Measurements from ENCODE around the gene ARHGEF25. TPM values are rescaled to one million over a fixed set of nuclear protein-coding genes. Genes with fewer than 3 reads are reported as not detected.

Gene ARHGEF25
- total RNA-seq, 1 donor from 2014 or later: 2.0 TPM

DNA sequence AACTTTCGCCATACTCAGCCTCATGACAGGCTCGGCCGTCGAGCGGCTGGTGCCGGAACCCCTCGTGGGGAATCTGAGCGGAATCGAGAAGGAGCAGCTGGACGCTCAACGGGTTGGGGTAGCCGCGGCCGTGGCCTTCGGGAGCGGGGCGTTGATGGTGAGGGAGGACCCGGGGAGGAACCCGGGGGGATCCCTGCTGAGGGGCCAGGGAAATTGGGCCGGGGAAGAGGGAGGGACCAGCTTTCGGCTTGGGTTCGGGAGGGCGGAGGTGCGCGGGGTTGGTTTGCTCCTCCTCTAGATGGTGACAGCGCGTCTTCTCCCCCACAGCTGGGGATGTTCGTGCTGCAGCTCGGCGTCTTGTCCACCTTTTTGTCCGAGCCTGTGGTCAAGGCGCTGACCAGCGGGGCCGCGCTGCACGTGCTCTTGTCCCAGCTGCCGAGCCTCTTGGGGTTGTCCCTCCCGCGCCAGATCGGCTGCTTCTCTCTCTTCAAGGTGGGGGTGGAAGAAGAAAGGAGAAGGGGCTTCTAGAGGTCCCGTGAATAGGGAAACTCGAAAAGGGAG is 9.8 kb downstream of the ARHGEF25 start:
- no peak for DNase-seq (ENCODE audit: extremely low read depth, low read depth, low spot score)

DNA sequence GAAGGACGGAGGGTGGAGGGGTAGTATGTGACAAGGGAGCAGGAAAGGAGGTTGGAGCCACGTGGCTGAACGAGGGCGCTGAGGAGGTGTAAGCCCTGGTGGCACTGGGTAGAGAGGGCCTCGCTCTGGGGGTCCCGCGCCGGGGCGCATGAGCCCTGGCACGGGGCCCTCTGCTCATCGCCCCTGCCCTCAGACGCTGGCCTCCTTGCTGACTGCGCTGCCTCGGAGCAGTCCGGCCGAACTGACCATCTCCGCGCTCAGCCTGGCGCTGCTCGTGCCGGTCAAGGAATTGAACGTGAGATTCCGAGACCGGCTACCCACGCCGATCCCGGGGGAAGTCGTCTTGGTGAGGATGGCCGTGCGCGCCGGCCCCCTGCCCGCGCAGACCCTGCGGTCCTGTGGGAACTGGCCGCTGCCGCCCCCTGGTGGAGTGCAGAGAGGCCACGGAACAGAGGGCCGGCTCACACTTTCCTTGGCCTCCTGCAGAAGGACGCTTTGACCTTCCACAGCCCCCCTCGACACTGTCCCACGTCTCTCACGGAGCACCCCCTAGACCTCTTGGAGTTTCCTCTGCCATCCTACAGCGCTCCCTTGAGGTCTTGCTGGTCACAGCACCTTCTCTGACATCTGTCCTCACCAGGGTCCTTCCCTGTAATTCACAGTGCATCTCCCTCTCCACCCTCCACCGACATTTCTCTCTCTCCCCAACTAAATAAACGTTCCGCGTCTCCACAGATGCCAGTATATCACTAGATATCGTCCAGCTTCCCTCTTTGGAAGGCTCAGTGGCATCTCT is 10.5 kb downstream of the ARHGEF25 start:
- DNase-seq (ENCODE audit: extremely low read depth, low read depth, low spot score): no peak

DNA sequence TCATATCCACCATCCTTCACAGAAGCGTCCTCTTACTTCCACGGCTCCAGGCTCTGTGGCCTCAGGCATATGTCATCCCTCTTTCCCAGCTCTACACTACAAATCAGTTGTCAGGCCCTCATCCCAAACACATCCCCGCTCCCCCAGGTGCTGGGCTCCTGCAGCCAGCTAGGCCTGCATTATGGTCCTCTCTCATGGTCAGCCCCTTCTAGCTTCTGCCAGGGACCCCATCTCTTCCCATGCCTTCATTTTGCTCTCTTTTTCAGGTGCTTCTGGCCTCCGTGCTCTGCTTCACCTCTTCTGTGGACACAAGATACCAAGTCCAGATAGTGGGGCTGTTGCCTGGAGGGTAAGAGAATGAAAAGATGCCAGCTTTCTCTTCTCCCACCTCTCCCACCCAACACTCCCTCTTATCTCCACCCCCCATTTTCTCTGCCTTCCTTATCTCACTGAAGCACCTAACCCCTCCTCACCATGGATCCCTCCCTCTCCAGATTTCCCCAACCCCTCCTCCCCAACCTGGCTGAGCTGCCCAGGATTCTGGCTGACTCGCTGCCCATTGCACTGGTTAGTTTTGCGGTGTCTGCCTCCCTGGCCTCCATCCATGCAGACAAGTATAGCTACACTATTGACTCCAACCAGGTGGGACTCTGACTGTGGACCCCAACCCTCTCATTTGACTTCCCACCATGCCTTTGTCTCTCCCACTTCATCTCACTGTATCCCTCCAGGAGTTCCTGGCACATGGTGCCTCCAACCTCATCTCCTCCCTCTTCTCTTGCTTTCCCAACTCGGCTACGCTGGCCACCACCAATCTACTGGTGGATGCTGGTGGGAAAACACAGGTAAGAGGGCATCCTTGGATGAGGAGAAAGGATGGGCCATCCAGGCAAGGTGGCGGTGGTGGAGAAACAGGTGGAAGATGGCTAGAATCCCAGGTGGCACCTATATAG is 11.3 kb downstream of the ARHGEF25 start:
- no peak for DNase-seq (ENCODE audit: extremely low read depth, low read depth, low spot score)

DNA sequence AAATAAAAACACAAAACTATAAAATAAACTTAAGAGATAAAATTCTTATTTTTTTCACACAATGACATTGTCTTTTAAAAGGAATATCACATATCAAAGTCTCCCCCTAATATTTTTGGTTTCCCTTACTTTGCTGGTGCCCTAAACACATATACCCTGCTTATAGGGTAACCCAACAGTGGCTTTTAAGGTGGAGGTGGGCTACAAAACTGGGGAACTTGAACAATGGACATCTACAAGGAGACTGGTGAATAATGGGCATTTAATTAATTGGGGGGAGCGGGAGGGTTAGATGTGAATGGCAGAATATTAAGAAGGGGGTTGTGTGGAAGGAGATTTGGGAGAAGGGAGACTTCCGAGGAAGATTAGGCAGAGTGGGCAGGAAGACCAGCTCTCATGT is 12.2 kb downstream of the ARHGEF25 start:
- no peak for DNase-seq (ENCODE audit: extremely low read depth, low read depth, low spot score)

DNA sequence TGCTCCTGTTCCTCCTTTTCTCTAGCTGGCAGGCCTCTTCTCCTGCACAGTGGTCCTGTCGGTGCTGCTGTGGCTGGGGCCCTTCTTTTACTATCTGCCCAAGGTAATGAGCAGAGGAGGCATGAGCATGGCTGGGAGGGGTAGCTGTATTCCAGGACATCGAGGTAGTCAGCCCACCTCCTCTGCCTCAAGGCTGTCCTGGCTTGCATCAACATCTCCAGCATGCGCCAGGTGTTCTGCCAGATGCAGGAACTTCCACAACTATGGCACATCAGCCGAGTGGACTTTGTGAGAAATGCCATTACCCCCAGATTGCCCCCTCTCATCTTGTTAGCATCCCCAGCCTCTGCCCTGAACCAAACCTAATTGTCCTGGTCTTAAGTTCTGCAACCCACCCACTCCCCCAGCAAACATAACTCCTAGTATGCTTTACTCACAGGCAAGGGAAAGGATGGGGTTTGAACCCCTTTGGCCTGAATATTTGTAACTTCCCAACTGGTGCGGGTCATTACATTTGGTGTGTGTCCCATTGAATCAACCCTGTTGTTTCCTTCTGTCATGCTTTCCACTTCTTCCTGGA is 12.7 kb downstream of the ARHGEF25 start:
- DNase-seq (ENCODE audit: extremely low read depth, low read depth, low spot score): no peak

DNA sequence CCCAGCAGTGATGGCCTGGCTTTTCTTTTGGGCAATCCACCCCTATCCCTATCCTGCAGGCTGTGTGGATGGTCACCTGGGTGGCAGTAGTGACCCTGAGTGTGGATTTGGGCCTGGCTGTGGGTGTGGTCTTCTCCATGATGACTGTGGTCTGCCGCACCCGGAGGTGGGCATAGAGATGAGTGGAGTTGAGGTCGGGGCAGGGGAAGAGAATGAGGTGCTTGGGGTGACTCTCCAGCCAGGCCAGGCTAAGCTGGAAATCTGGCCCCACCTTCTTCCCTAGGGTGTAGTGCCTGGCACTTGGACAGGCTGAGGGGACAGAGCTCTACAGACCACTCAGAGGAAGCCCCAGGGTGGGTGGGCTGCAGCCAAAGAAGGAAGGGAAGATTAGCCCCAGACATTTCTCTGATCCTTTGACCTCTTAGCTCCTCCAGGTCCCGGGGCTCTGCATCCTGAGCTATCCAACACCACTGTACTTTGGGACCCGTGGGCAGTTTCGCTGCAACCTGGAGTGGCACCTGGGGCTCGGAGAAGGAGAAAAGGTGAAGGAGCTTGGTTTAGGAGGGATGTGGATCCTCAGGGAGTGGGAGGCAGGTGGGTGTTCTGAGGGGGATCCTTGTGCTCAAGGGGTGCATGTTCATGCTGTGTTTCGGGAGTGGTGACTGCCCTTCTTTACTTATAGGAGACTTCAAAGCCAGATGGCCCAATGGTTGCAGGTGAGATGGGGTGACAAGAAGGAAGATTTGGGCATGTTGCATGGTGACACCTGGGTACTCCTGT is 13.4 kb downstream of the ARHGEF25 start:
- DNase-seq (ENCODE audit: extremely low read depth, low read depth, low spot score): no peak

DNA sequence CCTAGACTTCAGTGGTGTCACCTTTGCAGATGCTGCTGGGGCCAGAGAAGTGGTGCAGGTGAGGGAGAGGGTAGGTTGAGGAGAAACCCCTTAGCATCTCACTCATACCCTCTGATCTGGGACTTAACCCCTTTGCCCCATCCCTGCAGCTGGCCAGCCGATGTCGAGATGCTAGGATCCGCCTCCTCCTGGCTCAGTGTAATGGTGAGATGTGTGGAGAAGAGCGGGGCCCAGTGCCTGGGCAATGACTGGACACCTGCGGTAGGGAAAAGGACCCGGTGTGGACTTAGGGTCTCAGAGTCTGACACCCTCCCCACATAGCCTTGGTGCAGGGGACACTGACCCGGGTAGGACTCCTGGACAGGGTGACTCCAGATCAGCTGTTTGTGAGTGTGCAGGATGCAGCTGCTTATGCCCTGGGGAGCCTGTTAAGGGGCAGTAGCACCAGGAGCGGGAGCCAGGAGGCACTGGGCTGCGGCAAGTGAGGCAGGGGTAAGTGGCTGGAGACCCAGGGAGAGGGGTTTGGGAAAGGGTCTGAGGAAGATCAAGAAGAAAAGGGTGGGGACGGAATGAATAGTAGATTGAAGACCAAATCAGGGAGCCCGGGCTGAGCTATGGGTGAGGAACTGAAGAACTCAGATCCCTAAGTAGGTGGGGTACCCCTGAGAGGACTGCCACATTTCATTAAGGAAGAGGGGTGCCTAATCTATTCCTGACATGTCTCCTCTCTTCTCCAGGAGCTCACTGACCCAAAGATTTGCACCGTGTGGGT is 14.2 kb downstream of the ARHGEF25 start:
- DNase-seq (ENCODE audit: extremely low read depth, low read depth, low spot score): no peak

DNA sequence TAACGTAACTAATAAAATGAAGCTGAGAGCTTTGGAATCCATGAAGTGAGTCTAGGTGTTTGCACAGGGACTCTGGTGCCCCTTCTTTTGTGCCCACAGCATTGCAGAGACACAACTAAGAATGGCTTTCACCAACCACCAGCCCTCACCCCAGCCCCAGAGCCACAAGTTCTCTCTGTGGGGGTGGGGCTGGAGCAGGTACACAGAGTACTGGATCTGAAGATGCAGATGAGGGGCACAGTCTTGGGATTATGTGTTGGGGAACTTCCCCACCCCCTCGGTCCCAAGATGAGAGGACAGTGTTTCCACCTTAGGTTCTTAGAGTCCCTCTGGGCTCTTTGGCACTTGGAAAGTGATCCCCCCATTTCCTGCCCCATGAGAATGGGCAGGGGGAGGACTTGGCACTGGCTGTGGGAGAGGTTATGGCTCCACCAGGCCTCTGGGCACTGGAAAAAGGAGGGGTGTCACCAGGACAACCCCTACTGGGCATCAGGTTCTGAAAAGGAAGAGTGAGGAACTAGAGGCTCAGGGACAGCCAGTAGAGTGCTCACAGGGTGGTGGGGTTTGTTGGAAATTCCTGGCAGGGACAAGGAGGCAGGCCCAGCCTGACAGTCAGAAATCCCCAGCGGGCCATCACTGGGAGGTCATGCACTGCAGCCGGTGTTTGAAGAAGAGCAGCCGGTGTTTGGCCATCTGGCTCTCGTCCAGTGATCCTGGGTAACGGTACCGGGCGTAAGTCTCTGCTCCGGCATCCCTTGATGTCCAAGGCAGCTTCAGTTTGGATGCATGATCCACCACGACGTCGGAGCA is 15.1 kb downstream of the ARHGEF25 start:
- no peak for DNase-seq (ENCODE audit: extremely low read depth, low read depth, low spot score)

DNA sequence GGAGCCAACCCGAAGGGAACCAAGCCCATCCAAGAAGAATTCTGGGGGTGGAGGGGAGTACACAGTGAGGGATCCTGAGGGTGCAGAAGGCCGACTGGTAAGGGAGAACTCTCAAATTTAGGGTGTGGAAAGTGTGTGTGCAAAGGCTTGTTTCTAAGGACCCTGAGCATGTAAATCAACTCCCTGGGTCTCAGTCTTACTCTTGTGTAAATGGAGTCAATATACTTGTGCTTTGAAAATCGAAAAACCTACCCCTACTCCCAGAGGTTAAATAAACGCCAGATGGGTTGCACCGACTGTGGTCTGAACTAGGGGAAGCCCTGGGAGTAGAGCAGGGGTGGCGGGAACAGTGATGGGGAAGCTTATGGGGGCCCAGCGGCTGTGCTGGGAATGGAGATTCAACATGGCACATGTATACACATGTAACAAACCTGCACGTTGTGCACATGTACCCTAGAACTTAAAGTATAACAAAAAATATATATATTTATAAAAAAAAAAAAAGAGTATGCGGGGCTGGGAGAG is 15.7 kb downstream of the ARHGEF25 start:
- no peak for DNase-seq (ENCODE audit: extremely low read depth, low read depth, low spot score)

DNA sequence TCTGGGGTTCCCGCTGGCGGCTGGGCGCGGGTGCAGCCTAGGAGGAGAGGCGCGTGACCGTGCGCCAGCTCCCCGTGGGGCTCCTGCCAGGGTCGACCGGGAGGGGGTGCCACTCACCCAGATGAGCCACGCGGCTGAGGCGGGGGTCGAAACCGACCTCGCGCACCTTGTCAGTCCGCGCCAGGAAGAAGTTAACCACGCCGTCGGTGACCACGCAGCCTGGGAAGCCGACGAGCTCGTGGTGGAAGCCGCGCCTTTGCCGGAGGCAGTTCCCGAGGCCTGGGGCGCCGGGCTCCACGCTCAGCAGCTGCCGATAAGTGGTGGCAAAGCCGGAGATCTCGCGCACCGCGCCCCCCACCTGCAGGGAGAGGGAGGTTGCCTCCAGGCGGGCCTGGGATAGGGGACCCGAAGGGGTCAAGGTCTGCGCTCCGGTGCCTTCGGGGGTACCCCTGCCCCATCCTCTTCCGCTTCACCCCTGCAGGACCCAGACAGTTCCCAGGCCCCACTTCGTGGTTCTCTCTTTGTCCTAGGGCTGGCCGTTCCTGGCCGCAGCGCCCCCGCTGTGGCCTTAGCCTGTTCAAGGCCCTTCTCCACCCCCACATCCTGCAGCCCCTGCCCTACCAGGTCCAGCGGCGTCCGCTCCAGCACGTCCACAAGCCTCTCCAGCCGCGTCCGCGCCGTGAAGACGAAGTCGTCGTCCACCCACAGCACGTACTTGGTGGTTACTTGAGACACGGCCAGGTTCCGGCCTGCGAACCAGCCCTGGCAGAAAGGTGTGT is 16.5 kb downstream of the ARHGEF25 start:
- no peak for DNase-seq (ENCODE audit: extremely low read depth, low read depth, low spot score)

DNA sequence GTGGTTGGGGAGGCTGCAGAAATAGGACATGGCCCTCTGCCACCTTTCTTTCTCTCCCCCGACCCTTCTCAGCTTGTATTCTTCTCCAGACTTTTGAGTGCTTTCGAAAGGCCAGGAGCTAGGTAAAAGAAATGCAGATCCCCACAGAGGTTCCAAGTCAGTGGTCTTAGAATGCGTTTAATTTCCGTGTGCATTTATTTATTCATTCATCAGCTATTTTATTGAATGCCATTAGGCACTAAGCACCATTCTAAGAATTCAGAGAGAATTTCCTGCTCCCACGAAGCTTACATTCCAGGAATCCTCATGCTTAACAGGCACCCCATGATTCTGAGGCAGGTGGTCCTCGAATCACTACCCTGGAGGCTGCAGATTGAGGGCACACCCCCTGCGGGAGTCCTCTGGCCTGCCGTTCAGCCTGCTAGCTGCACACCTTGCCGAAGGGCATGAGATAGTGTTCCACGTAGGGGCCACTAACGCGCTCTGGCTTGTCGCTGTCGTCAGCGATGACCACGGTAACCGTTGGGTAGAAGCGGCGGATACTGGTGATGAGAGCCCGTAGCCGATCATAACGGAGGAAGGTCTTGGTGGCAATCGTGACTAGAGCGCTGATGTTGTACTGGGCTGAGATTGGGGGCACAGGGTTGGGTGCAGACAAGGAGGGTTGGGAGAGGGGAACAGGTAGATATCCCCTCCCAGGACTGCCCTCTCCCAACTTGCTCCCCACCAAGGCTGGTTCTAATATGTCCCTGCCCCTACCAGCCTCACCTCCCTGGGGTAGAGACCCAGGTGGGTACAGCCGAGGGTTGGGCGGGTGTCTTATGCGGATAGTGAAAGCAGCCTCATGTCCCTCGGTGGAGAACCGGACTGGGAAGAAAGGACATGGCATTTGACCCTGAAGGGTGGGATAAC is 17.3 kb downstream of the ARHGEF25 start:
- DNase-seq (ENCODE audit: extremely low read depth, low read depth, low spot score): no peak

DNA sequence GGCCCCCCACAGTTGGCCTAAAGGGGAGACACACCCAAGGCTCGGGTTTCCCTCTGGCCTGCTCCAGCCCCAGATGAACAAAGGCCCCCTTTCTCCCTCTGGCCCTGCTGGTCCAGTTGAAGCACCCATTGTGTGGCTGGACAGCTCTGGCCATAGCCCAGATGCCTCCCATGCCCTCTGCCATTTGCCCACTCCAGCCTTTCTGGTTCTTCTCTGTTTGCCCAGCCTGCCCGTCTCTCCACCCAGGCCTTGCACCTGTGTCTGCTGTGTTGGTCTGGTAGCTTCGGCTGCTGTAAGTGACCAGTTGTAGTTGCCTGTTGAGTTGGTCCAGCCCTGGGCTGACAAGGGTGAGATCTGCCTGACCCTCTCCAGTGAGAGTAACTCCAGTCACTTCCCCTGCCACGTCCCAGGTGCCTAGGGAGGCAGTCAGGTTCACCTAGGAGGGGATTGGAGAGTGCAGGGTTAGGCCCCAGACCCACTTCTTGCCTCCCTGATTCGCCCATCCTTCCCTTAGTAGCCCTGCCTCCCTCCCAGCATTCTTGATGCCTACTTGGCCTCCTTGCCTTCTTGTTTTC is 18.7 kb downstream of the ARHGEF25 start:
- no peak for DNase-seq (ENCODE audit: extremely low read depth, low read depth, low spot score)

DNA sequence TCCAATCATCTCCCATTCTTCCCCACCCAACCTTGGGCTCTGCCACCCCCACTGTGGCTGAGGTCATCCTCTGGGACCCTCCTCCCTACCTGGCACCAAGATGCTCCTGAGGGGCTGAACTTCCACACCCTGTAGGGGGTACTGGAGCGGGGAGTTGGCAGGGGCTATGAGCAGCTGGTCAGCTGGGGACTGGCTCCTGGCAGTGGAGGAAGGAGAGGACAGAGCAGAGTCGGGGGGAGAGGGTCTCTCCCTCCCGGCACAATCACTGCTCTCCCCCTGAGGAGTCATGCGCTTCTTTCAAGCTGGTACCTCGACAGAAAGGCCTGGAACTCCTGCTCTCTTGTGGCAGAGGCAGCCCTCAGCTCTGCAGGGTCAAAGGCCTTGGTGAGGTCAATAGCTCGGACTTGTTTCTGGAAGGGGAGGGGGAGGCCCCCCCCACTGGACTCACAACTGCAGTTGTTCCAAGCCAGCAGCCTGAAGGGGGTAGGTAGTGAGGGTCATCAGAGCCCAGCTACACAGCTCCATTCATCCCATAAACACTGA is 19.7 kb downstream of the ARHGEF25 start:
- DNase-seq (ENCODE audit: extremely low read depth, low read depth, low spot score): no peak

DNA sequence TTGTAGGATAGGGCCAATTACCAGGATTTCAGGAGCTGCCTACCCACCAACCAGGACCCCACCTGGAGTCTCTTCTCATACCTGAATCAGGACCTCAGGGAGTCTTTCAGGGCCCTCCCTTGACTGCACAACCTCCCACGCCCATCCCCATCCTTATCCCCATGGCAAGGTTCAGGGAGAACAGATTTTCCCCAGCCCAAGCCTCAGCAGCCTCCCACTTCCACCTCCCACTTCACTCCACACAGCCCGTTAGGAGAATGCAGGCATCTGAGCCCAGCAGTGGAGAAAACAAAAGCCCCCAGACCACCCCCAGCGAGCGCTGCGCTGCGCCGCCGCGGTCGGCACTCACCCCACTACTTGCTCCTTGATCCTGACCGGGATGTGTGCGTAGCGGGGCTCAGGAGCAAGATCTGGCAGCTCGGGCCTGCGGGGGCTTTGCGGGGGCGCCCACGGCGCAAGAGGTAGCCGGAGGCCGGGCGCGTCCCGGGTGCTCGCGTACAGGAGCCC is 20.4 kb downstream of the ARHGEF25 start:
- DNase-seq (ENCODE audit: extremely low read depth, low read depth, low spot score): no peak

DNA sequence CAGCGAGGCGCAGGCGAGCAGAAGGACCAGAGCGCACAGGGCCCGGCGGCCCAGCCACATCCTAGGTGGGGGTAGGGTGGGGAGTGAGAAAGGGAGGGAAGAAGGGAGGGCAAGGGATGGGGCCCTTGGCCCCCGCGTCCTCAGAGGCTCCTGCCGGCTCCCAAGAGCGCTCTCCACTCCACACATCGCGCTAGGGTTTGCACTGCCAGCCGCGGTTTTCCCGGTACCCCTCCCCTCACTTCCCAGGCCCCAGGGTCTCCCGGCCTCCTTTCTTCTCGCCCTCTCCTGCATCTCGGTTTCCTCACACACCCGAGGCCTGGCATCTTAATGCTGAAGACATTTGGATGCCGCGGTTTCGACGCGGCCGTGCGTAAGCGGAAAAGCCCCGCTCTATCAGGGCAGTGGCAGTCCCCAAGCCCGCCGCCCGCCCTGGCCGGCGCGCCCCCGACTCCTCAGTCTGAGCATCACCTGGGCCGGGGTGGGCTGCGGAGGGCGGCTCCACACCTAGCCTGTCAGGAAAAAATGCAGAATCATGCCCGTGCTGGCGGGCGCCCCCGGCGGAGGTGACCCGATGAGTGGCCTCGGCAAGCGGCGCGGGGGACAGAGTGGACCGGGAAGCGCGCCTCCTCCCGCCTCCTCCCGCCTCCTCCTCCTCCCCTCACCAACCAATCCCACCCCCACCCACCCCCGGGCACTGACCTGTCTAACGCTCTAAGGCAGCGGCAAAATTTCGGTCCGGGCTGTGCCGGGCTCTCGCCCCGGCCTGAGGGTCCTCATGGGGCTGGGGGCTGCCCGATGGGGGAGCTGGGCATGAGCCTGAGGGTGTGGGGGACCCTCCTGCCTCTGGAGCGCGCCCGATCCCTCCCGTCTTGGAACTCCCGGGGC is 21.1 kb downstream of the ARHGEF25 start:
- no peak for DNase-seq (ENCODE audit: extremely low read depth, low read depth, low spot score)
